ENCODE data around the gene CHST13.

Gene CHST13

GRCh38 chr3:126480206-126480605 lies 43.7 kb upstream of the CHST13 start:
- DNase-seq (ENCODE audit: insufficient read length, low spot score) (no peak), FAIRE-seq (no peak)
- TF ChIP-seq PAX5 (IDR thresholded peaks at IDR 0.05; ENCODE audit: insufficient read depth, low read length, severe bottlenecking) (no peak), TAF1 (IDR thresholded peaks at IDR 0.05; ENCODE audit: low read depth, low read length) (no peak), POLR2AphosphoS5 (IDR thresholded peaks at IDR 0.05; ENCODE audit: low read depth, low read length) (no peak), POU2F2 (IDR thresholded peaks at IDR 0.05; ENCODE audit: low read depth, low read length) (no peak), POLR2A (IDR thresholded peaks at IDR 0.05; ENCODE audit: low read depth, low read length) (no peak)

- TF ChIP-seq POLR2AphosphoS5 (IDR thresholded peaks at IDR 0.05; ENCODE audit: low read depth, low read length), result no peak
- TF ChIP-seq PAX5 (IDR thresholded peaks at IDR 0.05; ENCODE audit: insufficient read depth, low read length, severe bottlenecking), result no peak
- TF ChIP-seq POU2F2 (IDR thresholded peaks at IDR 0.05; ENCODE audit: low read depth, low read length), result no peak
- TF ChIP-seq SPI1 (IDR thresholded peaks at IDR 0.05; ENCODE audit: low read depth, low read length), result no peak
- TF ChIP-seq TAF1 (IDR thresholded peaks at IDR 0.05; ENCODE audit: low read depth, low read length), result no peak
- no peak for TF ChIP-seq POLR2A (IDR thresholded peaks at IDR 0.05; ENCODE audit: low read depth, low read length)
- FAIRE-seq (no peak), DNase-seq (ENCODE audit: insufficient read length, low spot score) (no peak)
Observed at GRCh38 chr3:126480861-126481260, 43.1 kb upstream of the CHST13 start.

GRCh38 chr3:126481808-126482502 lies 42.0 kb upstream of the CHST13 start:
- DNase-seq (ENCODE audit: insufficient read length, low spot score) (no peak), FAIRE-seq (no peak)
- TF ChIP-seq POLR2A (IDR thresholded peaks at IDR 0.05; ENCODE audit: low read depth, low read length), result no peak
- no peak for TF ChIP-seq POLR2AphosphoS5 (IDR thresholded peaks at IDR 0.05; ENCODE audit: low read depth, low read length)
- no peak for TF ChIP-seq SPI1 (IDR thresholded peaks at IDR 0.05; ENCODE audit: low read depth, low read length)
- no peak for TF ChIP-seq POU2F2 (IDR thresholded peaks at IDR 0.05; ENCODE audit: low read depth, low read length)
- no peak for TF ChIP-seq PAX5 (IDR thresholded peaks at IDR 0.05; ENCODE audit: insufficient read depth, low read length, severe bottlenecking)
- no peak for TF ChIP-seq TAF1 (IDR thresholded peaks at IDR 0.05; ENCODE audit: low read depth, low read length)

GRCh38 chr3:126482503-126483255 lies 41.3 kb upstream of the CHST13 start:
- no peak for FAIRE-seq
- no peak for TF ChIP-seq PAX5 (IDR thresholded peaks at IDR 0.05; ENCODE audit: insufficient read depth, low read length, severe bottlenecking)

GRCh38 chr3:126483321-126483761 lies 40.6 kb upstream of the CHST13 start:
- no peak for DNase-seq (ENCODE audit: insufficient read length, low spot score)
- TF ChIP-seq PAX5 (IDR thresholded peaks at IDR 0.05; ENCODE audit: insufficient read depth, low read length, severe bottlenecking) (no peak), POLR2A (IDR thresholded peaks at IDR 0.05; ENCODE audit: low read depth, low read length) (no peak), POU2F2 (IDR thresholded peaks at IDR 0.05; ENCODE audit: low read depth, low read length) (no peak), POLR2AphosphoS5 (IDR thresholded peaks at IDR 0.05; ENCODE audit: low read depth, low read length) (no peak), SPI1 (IDR thresholded peaks at IDR 0.05; ENCODE audit: low read depth, low read length) (no peak), TAF1 (IDR thresholded peaks at IDR 0.05; ENCODE audit: low read depth, low read length) (no peak)
- no peak for FAIRE-seq

More at GRCh38 chr3:126482503-126483255, 41.3 kb upstream of the CHST13 start:
- DNase-seq (ENCODE audit: insufficient read length, low spot score), result no peak

- TF ChIP-seq POU2F2 (IDR thresholded peaks at IDR 0.05; ENCODE audit: low read depth, low read length), result no peak
- no peak for TF ChIP-seq POLR2A (IDR thresholded peaks at IDR 0.05; ENCODE audit: low read depth, low read length)
- TF ChIP-seq PAX5 (IDR thresholded peaks at IDR 0.05; ENCODE audit: insufficient read depth, low read length, severe bottlenecking), result no peak
- no peak for TF ChIP-seq SPI1 (IDR thresholded peaks at IDR 0.05; ENCODE audit: low read depth, low read length)
- no peak for TF ChIP-seq POLR2AphosphoS5 (IDR thresholded peaks at IDR 0.05; ENCODE audit: low read depth, low read length)
- no peak for TF ChIP-seq TAF1 (IDR thresholded peaks at IDR 0.05; ENCODE audit: low read depth, low read length)
- DNase-seq (ENCODE audit: insufficient read length, low spot score), result no peak
- no peak for FAIRE-seq
Observed at GRCh38 chr3:126484148-126484547, 39.8 kb upstream of the CHST13 start.

GRCh38 chr3:126484662-126485061 lies 39.3 kb upstream of the CHST13 start:
- no peak for FAIRE-seq
- TF ChIP-seq SPI1 (IDR thresholded peaks at IDR 0.05; ENCODE audit: low read depth, low read length), result no peak
- TF ChIP-seq PAX5 (IDR thresholded peaks at IDR 0.05; ENCODE audit: insufficient read depth, low read length, severe bottlenecking), result no peak
- no peak for TF ChIP-seq TAF1 (IDR thresholded peaks at IDR 0.05; ENCODE audit: low read depth, low read length)
- no peak for TF ChIP-seq POLR2AphosphoS5 (IDR thresholded peaks at IDR 0.05; ENCODE audit: low read depth, low read length)
- TF ChIP-seq POU2F2 (IDR thresholded peaks at IDR 0.05; ENCODE audit: low read depth, low read length), result no peak
- TF ChIP-seq POLR2A (IDR thresholded peaks at IDR 0.05; ENCODE audit: low read depth, low read length), result no peak
- DNase-seq (ENCODE audit: insufficient read length, low spot score), result no peak

- FAIRE-seq (no peak), DNase-seq (ENCODE audit: insufficient read length, low spot score) (no peak)
- TF ChIP-seq PAX5 (IDR thresholded peaks at IDR 0.05; ENCODE audit: insufficient read depth, low read length, severe bottlenecking) (no peak), SPI1 (IDR thresholded peaks at IDR 0.05; ENCODE audit: low read depth, low read length) (no peak), POU2F2 (IDR thresholded peaks at IDR 0.05; ENCODE audit: low read depth, low read length) (no peak), POLR2A (IDR thresholded peaks at IDR 0.05; ENCODE audit: low read depth, low read length) (no peak), POLR2AphosphoS5 (IDR thresholded peaks at IDR 0.05; ENCODE audit: low read depth, low read length) (no peak), TAF1 (IDR thresholded peaks at IDR 0.05; ENCODE audit: low read depth, low read length) (no peak)
Observed at GRCh38 chr3:126485176-126485897, 38.6 kb upstream of the CHST13 start.

- DNase-seq (ENCODE audit: insufficient read length, low spot score), result no peak
- TF ChIP-seq POLR2A (IDR thresholded peaks at IDR 0.05; ENCODE audit: low read depth, low read length) (no peak), POU2F2 (IDR thresholded peaks at IDR 0.05; ENCODE audit: low read depth, low read length) (no peak), TAF1 (IDR thresholded peaks at IDR 0.05; ENCODE audit: low read depth, low read length) (no peak), POLR2AphosphoS5 (IDR thresholded peaks at IDR 0.05; ENCODE audit: low read depth, low read length) (no peak), PAX5 (IDR thresholded peaks at IDR 0.05; ENCODE audit: insufficient read depth, low read length, severe bottlenecking) (no peak), SPI1 (IDR thresholded peaks at IDR 0.05; ENCODE audit: low read depth, low read length) (no peak)
- FAIRE-seq, result no peak
Observed at GRCh38 chr3:126485956-126486355, 38.0 kb upstream of the CHST13 start.
